Stomach smooth muscle (tissue), 2 donors: ENCODE measurements around the gene CDH12.

Source experiments
- H3K27ac ChIP-seq: one replicate; pipeline ENCODE4 v1.7.0; 2013; ENCODE audit warnings: mild to moderate bottlenecking, low read length, inconsistent platforms
- H3K27me3 ChIP-seq, 2 donors: one replicate each; pipeline ENCODE4 v1.7.0; 2013; ENCODE audit warnings: low read length in 2 of 2; ENCODE audit not compliant: insufficient read depth in 2 of 2, control insufficient read depth in 1 of 2
- H3K36me3 ChIP-seq, 2 donors: one replicate each; pipeline ENCODE4 v1.7.0; 2013; ENCODE audit warnings: low read length in 2 of 2; ENCODE audit not compliant: control insufficient read depth in 2 of 2, insufficient read depth in 2 of 2
- H3K4me1 ChIP-seq: one replicate; pipeline ENCODE4 v1.7.0; 2013; ENCODE audit warnings: low read length; ENCODE audit not compliant: control insufficient read depth, insufficient read depth
- H3K4me3 ChIP-seq, 2 donors: one replicate each; pipeline ENCODE4 v1.7.0; 2013; ENCODE audit warnings: low read length in 2 of 2
- H3K9ac ChIP-seq, 2 donors: one replicate each; pipeline ENCODE4 v1.7.0; 2013; ENCODE audit warnings: low read length in 2 of 2, mild to moderate bottlenecking in 1 of 2
- H3K9me3 ChIP-seq, 2 donors: one replicate each; pipeline ENCODE4 v1.7.0; 2013; ENCODE audit warnings: low read length in 2 of 2; ENCODE audit not compliant: control insufficient read depth in 2 of 2
- donor health status: healthy.
- donor health status: Pancreatic carcinoma.

The CDH12 gene

DNA sequence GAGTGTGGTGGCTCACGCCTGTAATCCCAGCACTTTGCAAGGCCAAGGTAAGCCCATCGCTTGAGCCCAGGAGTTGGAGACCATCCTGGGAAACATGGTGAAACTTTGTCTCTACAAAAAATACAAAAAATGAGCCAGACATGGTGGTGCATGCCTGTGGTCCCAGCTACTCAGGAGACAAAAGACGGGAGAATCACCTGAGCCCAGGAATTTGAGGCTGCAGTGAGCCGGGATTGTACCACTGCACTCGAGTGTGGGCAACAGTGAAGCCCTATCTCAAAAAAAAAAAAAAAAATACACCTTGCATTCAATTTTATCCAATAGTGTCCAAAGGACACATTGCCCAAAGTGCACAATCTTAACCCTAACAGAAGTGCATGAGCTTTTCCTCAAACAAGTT is 372.8 kb downstream of the CDH12 start:
- Histone ChIP-seq H3K27ac (no peak overlapping the region), H3K9ac (no peak overlapping the region), H3K4me3 (no peak overlapping the region), H3K36me3 (no peaks in the 10 kb centered on the region), H3K9me3 (no peaks in the 10 kb centered on the region), H3K27me3 (no peaks in the 10 kb centered on the region), H3K4me1 (no peaks in the 10 kb centered on the region)

DNA sequence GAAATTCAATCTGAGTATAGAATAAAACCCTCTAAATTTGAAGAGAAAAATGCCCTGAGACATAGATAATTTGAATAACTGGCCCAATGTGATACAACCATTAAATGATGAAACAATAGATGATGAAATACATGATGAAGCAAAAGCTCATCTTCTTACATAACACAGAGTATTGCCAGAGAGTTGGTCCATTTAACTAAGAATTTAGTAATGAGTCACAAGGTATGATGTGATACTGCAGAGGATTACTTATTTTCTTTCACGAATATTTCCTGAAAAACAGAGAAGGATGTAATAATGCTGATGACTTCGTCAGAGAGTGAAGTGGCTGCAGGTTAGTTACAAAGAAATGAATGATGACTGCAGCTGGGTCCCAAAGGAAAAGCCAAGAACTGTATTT is 379.3 kb downstream of the CDH12 start:
- Histone ChIP-seq H3K4me1 (no peaks in the 10 kb centered on the region), H3K4me3 (no peak overlapping the region), H3K36me3 (no peaks in the 10 kb centered on the region), H3K9ac (no peak overlapping the region), H3K27me3 (no peaks in the 10 kb centered on the region), H3K9me3 (no peaks in the 10 kb centered on the region), H3K27ac (no peak overlapping the region)

GRCh38 chr5:22471154-22471553 is 382.0 kb downstream of the CDH12 start:
- Histone ChIP-seq H3K9ac (no peak overlapping the region), H3K9me3 (no peaks in the 10 kb centered on the region), H3K4me3 (no peak overlapping the region), H3K27me3 (no peaks in the 10 kb centered on the region), H3K27ac (no peak overlapping the region), H3K4me1 (no peaks in the 10 kb centered on the region), H3K36me3 (no peaks in the 10 kb centered on the region)

- Histone ChIP-seq H3K36me3 (no peaks in the 10 kb centered on the region), H3K4me3 (no peak overlapping the region), H3K27me3 (no peaks in the 10 kb centered on the region), H3K9ac (no peak overlapping the region), H3K27ac (no peak overlapping the region), H3K4me1 (no peaks in the 10 kb centered on the region), H3K9me3 (no peaks in the 10 kb centered on the region)
Measured at GRCh38 chr5:22470408-22470807, 382.7 kb downstream of the CDH12 start.

GRCh38 chr5:22465616-22466015 is 387.5 kb downstream of the CDH12 start:
- no peaks in the 10 kb centered on the region for H3K9me3 ChIP-seq
- H3K27me3 ChIP-seq = no peaks in the 10 kb centered on the region
- H3K4me3 ChIP-seq = no peak overlapping the region
- H3K36me3 ChIP-seq = no peaks in the 10 kb centered on the region
- no peak overlapping the region for H3K27ac ChIP-seq
- H3K9ac ChIP-seq = no peak overlapping the region
- H3K4me1 ChIP-seq = no peaks in the 10 kb centered on the region

GRCh38 chr5:22465177-22465576 is 388.0 kb downstream of the CDH12 start:
- Histone ChIP-seq H3K9me3 (no peaks in the 10 kb centered on the region), H3K27me3 (no peaks in the 10 kb centered on the region), H3K27ac (no peak overlapping the region), H3K4me1 (no peaks in the 10 kb centered on the region), H3K9ac (no peak overlapping the region), H3K4me3 (no peak overlapping the region), H3K36me3 (no peaks in the 10 kb centered on the region)

GRCh38 chr5:22460189-22460588 is 393.0 kb downstream of the CDH12 start:
- H3K4me1 ChIP-seq = no peaks in the 10 kb centered on the region
- H3K36me3 ChIP-seq = no peaks in the 10 kb centered on the region
- H3K9me3 ChIP-seq = no peaks in the 10 kb centered on the region
- no peak overlapping the region for H3K27ac ChIP-seq
- no peaks in the 10 kb centered on the region for H3K27me3 ChIP-seq
- no peak overlapping the region for H3K4me3 ChIP-seq
- H3K9ac ChIP-seq = no peak overlapping the region

- Histone ChIP-seq H3K4me1 (no peaks in the 10 kb centered on the region), H3K27me3 (no peaks in the 10 kb centered on the region), H3K27ac (no peak overlapping the region), H3K9me3 (no peaks in the 10 kb centered on the region), H3K36me3 (no peaks in the 10 kb centered on the region), H3K9ac (no peak overlapping the region), H3K4me3 (no peak overlapping the region)
Measured at GRCh38 chr5:22432905-22433304, 420.2 kb downstream of the CDH12 start.

GRCh38 chr5:22431840-22432239 is 421.3 kb downstream of the CDH12 start:
- no peak overlapping the region for H3K9ac ChIP-seq
- H3K9me3 ChIP-seq = no peaks in the 10 kb centered on the region
- no peaks in the 10 kb centered on the region for H3K36me3 ChIP-seq
- no peaks in the 10 kb centered on the region for H3K27me3 ChIP-seq
- no peak overlapping the region for H3K27ac ChIP-seq
- H3K4me1 ChIP-seq = no peaks in the 10 kb centered on the region
- no peak overlapping the region for H3K4me3 ChIP-seq

DNA sequence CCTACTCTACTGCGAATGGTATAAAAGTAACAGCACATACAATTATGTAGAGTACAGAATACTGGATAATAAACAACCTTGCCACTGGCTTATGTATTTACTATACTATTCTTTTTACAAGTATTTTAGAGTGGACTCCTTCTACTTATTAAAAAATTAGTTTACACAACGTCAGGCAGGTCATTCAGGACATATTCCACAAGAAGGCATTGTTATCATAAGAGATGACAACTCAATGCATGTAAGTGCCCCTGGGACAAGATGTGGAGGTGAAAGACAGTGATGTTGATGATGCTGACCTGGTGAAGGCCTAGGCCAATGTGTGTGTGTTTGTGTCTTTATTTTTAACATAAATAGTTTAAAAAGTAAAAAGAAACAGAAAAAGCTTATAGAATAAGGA is 421.7 kb downstream of the CDH12 start:
- H3K4me1 ChIP-seq = no peaks in the 10 kb centered on the region
- H3K4me3 ChIP-seq = no peak overlapping the region
- no peak overlapping the region for H3K9ac ChIP-seq
- H3K9me3 ChIP-seq = no peaks in the 10 kb centered on the region
- H3K27ac ChIP-seq = no peak overlapping the region
- H3K36me3 ChIP-seq = no peaks in the 10 kb centered on the region
- H3K27me3 ChIP-seq = no peaks in the 10 kb centered on the region

GRCh38 chr5:22411554-22412349 is 441.4 kb downstream of the CDH12 start:
- Histone ChIP-seq H3K27me3 (no peaks in the 10 kb centered on the region), H3K27ac (no peak overlapping the region), H3K4me3 (no peak overlapping the region), H3K9ac (no peak overlapping the region), H3K36me3 (no peaks in the 10 kb centered on the region), H3K9me3 (no peaks in the 10 kb centered on the region), H3K4me1 (no peaks in the 10 kb centered on the region)
